Mesothelial cell of epicardium (in vitro differentiated cells): ENCODE measurements around the gene OR2T12. TPM values are rescaled to one million over a fixed set of nuclear protein-coding genes. Genes with fewer than 3 reads are reported as not detected.

Source experiments
- DNase-seq, 2 experiments: peaks; one replicate each; pipeline ENCODE4 v3.0.0; 2021; ENCODE audit warnings: low spot score in 2 of 2; ENCODE audit not compliant: unreplicated experiment in 2 of 2
- H3K27ac Mint-ChIP-seq: 2 replicates; pipeline ENCODE4 v1.8.0; 2021; ENCODE audit warnings: mixed read lengths
- H3K27me3 Mint-ChIP-seq: 2 replicates; pipeline ENCODE4 v1.8.0; 2021; ENCODE audit warnings: low read depth, mixed read lengths
- H3K36me3 Mint-ChIP-seq: 2 replicates; pipeline ENCODE4 v1.8.0; 2021; ENCODE audit warnings: mixed read lengths
- H3K4me1 Mint-ChIP-seq: 2 replicates; pipeline ENCODE4 v1.8.0; 2021; ENCODE audit warnings: mixed read lengths
- H3K4me3 Mint-ChIP-seq: 2 replicates; pipeline ENCODE4 v1.8.0; 2021; ENCODE audit warnings: mild to moderate bottlenecking, moderate library complexity, mixed read lengths
- H3K9me3 Mint-ChIP-seq: 2 replicates; pipeline ENCODE4 v1.8.0; 2021; ENCODE audit warnings: mixed read lengths
- CTCF ChIP-seq: fragments of 200-600 bp; sonication (generic); IDR thresholded peaks from one replicate; pipeline ENCODE4 v1.5.0; 2021; ENCODE audit warnings: antibody characterized with exemption; ENCODE audit not compliant: unreplicated experiment
- total RNA-seq: library from RNA; stranded (reverse); gene quantifications from 3 replicates; pipeline ENCODE4 v1.2.1, GENCODE V29; 2021

OR2T12 gene
- total RNA-seq, 1 donor from 2014 or later, result not detected

GRCh38 chr1:248243204-248243603, 60.0 kb downstream of the OR2T12 start:
- Mint-ChIP-seq H3K27me3 (no peaks in the 10 kb centered on the region), H3K27ac (no peak overlapping the region), H3K4me1 (no peaks in the 10 kb centered on the region), H3K36me3 (peaks cover 3% of the 10 kb centered on the region), H3K9me3 (peaks cover 68% of the 10 kb centered on the region), H3K4me3 (no peak overlapping the region)
- no peak for DNase-seq
- TF ChIP-seq CTCF, result no peak

Other genes starting within 250 kb of the OR2T12 start
- gene OR2L13, start 208.2 kb downstream of the OR2T12 start, total RNA-seq, result not detected in 3 replicates
- gene OR2M5, start 158.3 kb downstream of the OR2T12 start, total RNA-seq, result not detected in 3 replicates
- not detected in 3 replicates for gene OR2M2, start 128.6 kb downstream of the OR2T12 start, total RNA-seq
- gene OR2M3, start 106.2 kb downstream of the OR2T12 start, total RNA-seq, result not detected in 3 replicates
- gene OR2M4, start 72.0 kb downstream of the OR2T12 start, total RNA-seq, result not detected in 3 replicates
- gene OR2T33, start 25.4 kb downstream of the OR2T12 start, total RNA-seq, result not detected in 3 replicates
- not detected in 3 replicates for gene OR2M7, start 21.1 kb upstream of the OR2T12 start, total RNA-seq
- gene OR14C36, start 45.4 kb upstream of the OR2T12 start, total RNA-seq, result not detected in 3 replicates
- not detected in 3 replicates for gene OR2T4, start 58.2 kb upstream of the OR2T12 start, total RNA-seq
- not detected in 3 replicates for gene OR2T6, start 72.3 kb upstream of the OR2T12 start, total RNA-seq
- not detected in 3 replicates for gene OR2T1, start 99.6 kb upstream of the OR2T12 start, total RNA-seq
- gene OR2T2, start 142.2 kb upstream of the OR2T12 start, total RNA-seq, result not detected in 3 replicates
- gene OR2T3, start 169.9 kb upstream of the OR2T12 start, total RNA-seq, result not detected in 3 replicates
- not detected in 3 replicates for gene OR2T5, start 185.2 kb upstream of the OR2T12 start, total RNA-seq
- 0.04 TPM in 1 of 3 replicates, not detected in the others for gene OR2G6, start 204.6 kb upstream of the OR2T12 start, total RNA-seq